GM19043 (cell line): ENCODE results near the gene PCARE.
"Not testable (repeated sequence)": the region's sequence is repeated elsewhere in the genome, so short reads cannot be mapped to it uniquely, and the experiment has no call there.

Experiments used
- ATAC-seq: cut with Tn5 transposase; IDR thresholded peaks from one replicate; pipeline ENCODE4 v1.9.1; 2021; ENCODE audit warnings: low read depth; ENCODE audit not compliant: unreplicated experiment

Gene PCARE

DNA sequence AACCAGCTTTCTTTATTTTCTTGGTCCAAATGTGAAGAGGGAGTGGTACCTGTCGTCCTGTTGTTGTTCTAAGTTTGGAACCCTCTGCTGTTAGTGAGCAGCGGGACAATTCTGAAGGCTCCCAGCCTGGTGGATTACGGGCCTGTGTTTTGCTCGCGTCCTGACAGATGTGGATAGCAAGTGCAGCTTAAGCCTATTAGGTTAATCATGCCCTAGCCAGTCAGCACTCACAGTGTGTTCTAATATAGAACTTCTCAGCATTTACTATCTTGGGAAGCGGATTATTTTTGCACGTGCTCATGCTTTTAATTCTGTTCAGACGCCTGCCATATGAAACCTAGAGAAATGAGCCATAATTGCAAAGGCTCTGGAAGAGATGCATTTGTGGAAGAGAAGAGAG is at the start of gene PCARE:
TSS of gene PCARE (minus strand) at position 113 of the 400 bp plus-strand sequence. CDS start 262 bp downstream, outside the sequence.
- no peak for ATAC-seq

DNA sequence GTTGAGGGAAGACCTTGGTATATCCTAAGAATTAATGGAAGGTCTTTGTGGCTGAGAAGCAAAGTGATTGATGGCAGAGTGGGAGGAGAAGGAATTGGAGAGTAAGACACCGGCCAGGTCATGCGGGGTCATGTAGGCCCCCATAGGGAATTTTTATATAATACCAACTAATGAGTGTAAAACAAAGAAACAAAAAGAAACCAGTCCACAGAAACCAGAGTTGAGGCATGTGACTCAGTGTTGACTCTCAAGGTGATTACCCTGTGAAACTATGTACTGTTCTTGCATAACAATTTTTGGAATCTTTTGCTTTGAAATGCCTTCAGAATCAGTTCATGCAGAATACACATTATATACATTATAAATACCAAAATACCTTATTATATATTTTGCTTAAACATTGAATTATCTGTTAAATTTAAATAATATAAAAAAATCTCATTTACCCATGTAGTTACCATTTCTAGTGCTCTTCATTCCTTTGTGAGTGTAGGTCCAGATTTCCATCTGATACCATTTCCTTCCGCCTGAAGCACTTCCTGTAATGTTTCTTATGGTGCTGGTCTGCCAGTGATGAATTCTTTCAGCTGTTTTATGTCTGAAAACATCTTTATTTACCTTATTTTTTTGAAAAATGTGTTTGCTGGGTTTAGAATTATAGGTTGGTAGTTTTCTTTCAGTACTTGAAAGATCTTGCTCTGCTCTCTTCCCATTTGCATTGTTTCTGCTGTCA is 49.5 kb upstream of the PCARE start:
- no peak for ATAC-seq

DNA sequence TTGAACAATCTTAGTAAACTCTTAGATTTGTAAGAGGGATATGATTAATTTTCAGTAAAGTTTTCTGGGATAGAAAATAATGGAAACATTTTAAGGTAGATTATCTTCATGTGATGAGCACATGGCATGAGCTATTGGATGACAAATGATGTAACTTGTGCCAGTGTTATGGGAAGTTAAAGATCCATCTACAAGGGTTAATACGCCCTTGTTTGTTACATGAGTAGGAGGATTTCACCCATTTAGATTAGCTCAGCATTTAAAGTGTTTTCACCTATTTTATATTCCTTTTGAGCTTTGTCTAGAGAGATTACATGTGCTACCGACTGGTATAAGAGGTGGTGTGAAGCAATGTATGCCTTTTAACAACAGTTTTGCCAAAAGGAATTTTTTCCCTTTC is 46.5 kb upstream of the PCARE start:
- no peak for ATAC-seq

DNA sequence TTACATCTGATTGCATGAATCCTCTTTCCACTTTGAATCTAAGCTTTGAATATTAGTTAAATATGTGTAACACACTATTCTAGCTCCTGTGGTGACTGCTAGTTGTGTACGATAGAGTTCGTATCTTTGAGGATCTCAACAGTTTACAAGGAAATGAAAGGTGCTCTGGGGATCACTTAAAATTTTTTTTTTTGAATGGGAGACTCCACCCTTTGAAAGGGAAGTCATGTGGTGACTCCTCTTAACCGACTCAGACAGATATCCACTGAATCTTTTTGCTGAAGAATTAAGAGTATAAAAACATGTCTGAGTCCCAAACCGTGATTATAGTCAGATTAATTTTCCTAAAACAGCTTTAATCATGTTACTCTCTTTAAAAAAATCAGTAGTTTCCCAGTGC is 44.9 kb upstream of the PCARE start:
- ATAC-seq: no peak

DNA sequence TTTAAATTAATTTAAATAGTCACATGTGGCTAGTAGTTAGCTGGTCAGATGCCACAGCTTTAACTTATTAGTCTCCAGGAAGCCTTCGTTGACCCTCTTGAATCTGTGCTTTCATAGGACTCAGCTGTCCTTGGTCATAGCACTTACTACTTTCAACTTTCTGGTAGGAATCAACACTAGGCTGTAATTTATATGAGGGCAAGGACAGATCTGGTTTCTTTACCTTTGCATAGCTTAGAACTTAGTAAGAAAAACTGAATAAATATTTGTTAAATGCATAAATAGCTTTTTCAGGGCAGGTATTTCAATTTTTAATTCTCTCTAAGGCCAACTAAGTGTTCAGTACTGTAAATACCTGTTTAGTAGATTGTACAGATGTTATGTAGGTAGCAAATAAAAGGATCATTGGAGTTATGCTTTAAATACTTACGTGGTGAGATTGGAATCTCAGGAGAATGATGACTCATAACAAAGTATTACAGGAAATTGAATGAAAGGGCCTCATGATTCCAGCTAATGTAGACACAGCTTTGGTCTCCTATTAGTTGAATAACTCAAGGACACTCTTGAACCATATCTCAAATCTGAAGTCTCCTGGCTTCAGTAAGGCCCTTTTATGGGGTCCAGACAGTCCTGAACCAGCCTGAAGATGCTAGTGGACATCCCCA is 43.4 kb upstream of the PCARE start:
- ATAC-seq: no peak

DNA sequence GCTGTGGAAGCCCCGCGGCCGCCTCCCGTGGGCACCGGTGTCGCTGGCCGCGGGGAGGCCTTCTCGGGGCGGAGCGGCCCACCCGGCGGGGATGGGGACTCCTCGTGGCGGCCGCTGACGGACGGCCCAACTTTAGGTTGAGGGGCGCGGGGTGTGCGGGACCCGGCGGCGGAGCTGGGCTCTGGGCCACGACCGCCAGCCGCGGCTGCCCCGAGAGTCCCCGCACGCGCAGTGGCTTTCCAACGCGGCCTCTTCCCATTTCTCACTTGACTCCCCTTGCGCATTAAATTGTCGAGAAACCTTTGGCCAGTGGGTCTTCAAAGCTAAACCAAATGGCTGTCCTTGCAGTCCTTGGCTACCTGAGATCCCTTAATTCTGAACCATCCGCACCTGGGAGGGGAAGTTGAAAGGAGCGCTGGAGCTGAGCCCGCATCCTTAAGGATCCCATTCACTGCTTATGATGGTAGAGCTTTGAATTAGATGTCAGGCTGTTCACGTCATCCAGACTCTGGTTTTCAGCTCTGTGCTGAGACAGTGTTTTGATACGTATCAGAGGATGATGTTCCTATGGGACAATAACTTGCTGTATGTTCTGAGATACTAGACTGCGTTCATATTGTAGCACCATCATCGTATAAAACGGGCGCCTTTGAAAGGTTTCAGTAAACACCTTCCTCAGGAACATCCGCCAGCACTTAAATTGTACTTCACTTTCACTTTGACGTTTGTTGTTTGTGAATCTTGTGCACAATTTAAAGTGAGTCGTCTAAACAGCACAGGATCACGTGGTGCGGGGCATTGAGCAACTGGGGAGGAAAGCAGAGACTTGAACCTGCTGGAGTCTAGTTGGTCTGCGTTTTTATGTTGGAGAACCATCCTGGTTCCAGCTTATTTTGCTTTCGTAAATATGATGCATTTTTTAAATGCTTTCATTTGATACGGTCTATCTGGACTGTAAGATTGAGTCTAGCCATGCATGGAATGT is 41.8 kb upstream of the PCARE start:
- ATAC-seq: peak; percentile 42

DNA sequence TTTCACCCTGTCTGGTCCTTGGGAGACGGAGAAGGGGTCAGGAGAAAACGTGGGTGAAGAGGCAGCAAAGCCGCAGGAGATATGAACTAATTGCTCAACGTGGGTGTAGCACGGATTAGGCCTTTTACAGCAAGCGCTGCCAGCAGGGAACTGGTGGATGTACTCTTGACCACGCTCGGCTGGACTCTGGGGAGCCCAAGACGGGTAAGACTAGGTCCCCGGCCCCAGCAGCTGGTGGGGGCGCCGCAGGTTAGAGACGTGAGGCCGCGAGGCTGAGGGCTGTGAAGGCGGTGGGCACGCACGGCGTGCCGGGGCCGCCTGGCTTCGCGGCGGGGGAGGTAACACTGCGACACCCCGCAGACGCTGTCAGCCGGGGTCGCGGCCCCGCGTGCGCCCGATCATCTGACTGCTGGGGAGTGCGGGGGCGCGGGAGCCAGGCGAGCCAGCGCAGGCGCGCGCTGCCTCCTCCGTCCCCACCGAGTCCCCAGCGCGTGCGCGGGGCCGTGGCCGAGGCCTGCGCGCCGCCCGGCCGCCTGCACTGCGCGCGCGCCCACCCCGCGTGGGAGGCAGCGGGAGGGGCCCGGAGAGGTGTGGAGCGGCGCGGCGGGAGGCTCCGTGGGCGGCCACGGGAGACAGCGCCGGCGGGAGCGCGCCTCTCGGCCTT is 40.8 kb upstream of the PCARE start, which contains the start of gene CLIP4:
TSS of gene CLIP4 (plus strand) at position 470 of the 664 bp plus-strand sequence. CDS start 5,974 bp downstream, outside the sequence.
- ATAC-seq: no peak

DNA sequence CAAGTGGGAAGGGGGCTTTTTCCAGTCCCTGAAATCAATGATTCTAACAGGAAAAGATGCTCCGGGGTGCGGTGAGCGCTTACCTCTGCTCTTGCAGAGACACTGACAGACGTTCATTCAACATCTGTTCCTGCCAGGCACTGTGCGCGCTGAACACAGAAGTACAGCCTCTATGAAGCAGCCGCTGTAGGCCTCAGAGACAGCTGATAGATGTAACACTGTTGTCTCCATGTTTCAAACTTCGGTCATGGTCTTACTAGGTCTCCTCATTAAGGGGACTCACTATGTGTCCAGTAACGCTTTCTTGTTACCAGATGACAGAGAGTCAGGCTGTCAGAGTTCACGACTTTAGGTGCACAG is 40.2 kb upstream of the PCARE start:
- no peak for ATAC-seq

DNA sequence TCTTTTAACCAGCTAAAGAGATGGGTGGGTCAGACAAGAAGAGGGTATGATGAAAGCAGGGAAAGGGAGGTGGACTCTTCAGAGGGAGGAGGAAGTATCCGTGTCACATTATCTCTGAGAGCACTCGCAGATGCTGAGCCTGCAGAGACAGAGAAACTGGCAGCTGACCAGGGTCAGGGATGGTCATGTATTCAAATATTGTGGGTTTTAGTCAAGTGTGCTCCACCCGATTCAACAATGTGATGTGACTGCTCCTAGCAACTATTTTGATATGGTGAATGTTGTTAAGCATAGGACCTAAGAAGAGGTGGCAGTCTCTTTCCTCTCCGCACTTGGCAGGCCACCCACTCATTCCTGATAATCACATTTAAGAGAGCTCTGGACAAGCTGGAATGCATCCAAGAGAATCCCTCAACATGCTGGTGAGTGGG is 39.6 kb upstream of the PCARE start:
- ATAC-seq: no peak

DNA sequence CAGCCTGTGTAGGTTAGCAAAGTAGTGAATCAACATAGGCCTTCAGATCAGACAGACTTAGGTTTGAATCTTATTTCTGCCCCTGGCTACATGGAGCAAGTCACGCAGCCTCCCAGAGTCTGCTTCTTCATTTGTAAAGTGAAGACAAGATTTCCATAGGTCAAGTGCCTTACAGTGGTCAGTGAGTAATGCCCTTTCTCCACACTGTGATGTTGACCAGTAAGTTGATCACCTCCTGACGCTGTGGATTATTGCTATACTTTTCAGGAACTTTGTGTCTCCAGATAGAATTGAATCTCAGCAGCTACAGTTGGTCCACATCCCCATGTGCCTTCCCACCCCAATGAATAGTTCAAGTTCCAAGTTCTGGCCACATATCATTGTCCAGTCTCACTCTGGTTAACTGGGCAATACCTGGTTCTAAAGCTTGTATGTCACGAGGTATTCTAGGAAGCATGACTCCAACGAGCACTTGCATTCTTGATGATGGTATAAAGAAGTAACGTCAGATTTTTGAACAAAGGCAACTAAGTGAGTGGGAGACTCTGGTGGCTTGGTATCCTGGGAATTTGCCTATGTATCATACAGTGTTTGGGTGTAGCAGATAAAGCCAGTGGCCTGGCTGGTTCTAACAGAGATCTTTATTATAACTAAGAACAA is 38.8 kb upstream of the PCARE start:
- no peak for ATAC-seq

DNA sequence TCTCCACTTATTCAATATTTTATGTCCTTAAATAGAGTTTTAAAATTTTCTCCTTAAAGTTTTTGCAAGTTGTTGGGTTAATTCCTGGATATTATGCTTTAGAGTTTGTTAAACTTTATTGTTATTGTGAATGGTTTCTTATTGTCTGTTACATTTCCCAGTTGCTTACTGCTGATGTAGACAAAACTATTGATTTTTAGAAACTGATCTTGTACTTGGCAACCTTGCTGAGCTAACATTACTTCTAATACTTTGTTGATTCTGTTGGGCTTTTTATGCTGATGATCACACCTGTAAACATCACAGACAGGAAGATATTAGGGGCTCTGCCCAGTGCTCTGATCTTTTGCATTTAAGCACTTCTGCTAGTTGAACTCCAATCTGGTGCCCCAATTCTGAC is 38.1 kb upstream of the PCARE start:
- no peak for ATAC-seq

DNA sequence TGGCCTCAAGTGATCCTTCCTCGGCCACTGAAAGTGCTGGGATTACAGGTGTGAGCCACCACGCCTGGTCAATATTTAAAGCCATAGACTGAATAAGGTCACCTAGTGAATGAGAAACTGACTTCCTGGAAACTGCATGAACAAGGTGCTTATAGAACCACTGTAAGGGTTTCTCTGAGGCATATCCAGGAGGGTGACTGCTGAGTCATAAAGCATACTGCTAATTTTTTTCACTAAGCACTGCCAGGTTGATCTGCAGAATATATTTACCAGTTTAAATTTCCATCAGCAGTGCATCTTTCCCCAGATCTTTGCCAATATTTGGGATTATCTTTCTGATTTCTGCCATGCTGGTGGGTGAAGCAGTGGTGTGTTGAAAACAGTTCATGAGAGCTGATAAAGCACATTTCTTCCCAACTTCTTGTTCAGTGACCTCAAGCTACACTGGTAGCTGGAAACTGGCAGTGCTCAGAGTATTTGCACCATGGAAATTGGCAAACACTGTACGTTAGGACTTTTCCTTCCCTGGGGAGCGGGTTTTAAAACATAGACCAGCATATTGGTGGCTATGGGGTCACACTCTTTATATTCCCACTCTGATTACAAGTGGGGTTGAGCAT is 36.7 kb upstream of the PCARE start:
- ATAC-seq: peak; percentile 45

DNA sequence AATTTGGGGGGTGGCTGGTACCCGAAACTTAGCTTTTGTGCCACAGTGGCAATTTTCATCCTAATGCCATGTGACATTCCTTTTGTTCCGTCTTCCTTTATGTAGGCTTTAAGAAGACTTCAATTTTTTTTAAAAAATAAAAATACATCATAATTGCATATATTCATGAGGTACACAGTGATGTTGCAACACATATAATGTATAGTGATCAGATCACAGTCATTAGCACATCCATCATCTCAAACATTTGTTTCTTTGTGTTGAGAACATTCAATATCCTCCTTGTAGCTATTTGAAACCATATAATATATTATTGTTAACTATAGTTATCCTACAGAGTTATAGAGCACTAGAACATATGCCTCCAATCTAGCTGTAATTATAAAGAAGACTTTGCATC is 34.9 kb upstream of the PCARE start:
- ATAC-seq: no peak

DNA sequence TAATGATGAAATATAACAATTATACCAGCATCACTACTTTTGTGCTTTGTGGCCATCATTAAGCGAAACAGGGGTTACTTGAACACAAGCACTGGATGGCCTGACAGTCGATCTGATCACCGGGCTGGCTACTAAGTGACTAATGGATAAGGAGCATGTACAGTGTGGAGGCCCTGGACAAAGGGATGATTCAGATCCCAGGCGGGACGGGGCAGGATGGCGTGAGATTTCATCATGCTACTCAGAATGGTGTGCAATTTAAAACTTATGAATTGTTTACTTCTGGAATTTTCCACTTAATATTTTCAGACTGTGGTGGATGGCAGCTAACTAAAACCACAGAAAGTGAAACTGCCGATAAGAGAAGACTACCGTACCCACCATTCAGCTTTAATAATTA is 33.9 kb upstream of the PCARE start:
- ATAC-seq: no peak

DNA sequence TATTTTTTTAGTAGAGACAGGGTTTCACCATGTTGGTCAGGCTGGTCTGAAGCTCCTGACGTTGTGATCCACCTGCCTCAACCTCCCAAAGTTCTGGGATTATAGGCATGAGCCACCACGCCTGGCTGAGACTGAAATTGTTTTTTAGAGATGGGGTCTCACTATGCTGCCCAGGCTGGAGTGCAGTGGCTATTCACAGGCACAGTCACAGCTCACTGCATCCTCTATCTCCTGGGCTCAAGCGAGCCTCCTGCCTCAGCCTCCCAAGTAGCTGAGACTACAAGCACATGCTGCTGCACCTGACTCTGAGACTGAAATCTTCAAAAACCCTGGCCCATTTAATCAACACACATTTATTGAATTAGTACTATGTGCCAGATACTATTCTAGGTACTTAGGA is 33.2 kb upstream of the PCARE start:
- not testable (repeated sequence) for ATAC-seq

DNA sequence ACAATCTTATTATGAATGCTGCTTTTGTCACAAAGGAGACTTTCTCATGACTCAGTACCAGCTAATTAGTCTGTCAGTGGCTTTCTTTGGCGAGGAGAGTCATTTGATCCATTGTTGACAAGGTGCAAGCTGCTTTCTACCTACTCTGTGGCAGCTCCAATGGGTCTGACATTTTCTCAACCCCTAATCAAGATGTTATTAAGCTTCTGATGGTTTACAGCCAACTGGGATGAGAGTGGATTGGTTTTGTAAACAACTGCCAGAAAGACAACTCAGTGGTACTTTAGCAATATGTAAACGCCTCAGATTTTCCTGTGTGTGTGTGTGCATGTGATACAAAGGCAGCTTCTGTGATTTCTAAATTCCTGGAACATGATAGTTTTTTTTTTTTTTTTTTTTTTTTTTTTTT is 32.7 kb upstream of the PCARE start:
- no peak for ATAC-seq

DNA sequence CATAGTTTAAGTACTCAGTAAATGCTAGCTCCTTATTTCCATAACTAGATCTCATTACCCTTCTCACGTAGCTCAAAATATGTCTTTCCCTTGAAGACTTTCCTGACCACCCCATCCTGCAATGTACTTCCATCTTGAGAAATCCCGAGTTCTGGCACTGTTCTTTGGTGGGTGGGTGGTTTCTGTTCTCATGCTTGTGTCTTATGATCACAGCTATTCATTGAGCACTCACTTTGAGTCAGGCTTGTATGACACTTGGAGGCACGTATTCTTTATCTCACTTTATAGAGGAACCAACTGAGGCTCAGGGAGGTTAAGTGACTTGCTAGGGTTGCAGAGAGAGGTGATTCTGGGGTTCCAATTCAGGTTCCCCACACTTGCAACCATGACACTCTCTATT is 31.9 kb upstream of the PCARE start:
- ATAC-seq: no peak

DNA sequence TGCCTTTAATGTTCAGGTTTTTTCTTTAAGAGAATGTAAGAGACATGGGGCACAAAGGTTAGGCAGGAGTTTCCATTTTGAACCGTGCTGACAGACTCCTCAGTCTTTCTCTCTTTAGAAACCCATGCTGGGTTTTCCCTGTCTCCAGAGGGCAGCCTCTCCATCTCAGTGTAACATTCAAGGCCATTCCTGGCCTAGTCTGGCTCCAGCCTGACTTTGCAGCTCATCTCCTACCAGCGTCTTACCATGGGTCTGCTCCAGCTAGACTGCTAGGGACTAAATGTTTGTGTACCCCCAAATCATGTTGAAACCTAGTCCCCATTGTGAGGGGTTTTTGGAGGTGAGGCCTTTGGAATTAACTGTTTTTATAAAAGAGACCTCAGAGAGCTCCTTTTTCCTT is 31.1 kb upstream of the PCARE start:
- ATAC-seq: no peak

DNA sequence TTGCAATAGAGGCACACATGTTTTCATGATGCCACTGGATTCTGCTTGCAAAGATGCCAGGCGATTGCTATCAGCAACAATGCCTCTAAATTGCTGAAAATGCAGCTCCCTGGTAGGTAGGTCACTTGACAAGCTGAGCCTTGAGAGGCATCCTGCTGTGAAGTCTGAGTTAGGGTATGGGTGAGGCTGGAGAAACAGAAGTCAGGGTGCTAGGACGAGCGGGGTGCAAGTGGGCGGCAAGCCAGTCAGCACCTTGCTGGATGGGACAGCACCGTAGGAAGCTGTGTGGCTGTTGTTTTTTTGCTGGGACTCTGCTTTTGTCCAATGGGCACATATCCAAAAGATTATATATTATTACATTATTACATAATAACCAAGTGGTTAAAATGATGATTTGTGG is 30.4 kb upstream of the PCARE start:
- ATAC-seq: no peak

DNA sequence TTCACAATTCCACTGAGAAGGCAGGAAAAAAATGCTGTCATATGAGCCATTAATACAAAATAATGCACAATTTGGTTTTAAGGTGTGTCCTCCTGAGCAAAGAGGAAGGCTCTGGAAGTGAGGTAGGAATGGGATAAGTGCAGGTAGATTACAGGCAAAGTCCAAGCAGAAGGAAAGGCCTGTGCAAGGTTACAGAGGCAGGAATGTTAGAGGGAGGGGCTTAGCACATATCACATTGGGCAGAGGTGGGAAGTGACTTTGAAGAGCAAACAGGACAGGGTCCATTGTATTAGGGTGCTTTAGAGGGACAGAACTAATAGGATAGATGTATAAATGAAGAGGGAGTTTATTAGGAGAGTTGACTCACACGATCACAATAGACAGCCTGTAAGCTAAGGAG is 26.2 kb upstream of the PCARE start:
- ATAC-seq: no peak
